AG10803 (cell line): Measurements from ENCODE around the gene LMX1B.

Experiments used
- DNase-seq: peaks from one replicate; pipeline ENCODE4 v3.0.0; 2010; ENCODE audit warnings: low read depth
- H3K4me3 ChIP-seq: 2 replicates; pipeline ENCODE4 v1.5.1; 2011; ENCODE audit warnings: mild to moderate bottlenecking, low read length, control low read depth
- TF ChIP-seq, protein P1 (sequence below): conservative IDR thresholded peaks from 2 replicates; pipeline ENCODE4 v1.5.1; 2011; ENCODE audit warnings: mild to moderate bottlenecking, low read length, control low read depth, inconsistent platforms

LMX1B gene

DNA sequence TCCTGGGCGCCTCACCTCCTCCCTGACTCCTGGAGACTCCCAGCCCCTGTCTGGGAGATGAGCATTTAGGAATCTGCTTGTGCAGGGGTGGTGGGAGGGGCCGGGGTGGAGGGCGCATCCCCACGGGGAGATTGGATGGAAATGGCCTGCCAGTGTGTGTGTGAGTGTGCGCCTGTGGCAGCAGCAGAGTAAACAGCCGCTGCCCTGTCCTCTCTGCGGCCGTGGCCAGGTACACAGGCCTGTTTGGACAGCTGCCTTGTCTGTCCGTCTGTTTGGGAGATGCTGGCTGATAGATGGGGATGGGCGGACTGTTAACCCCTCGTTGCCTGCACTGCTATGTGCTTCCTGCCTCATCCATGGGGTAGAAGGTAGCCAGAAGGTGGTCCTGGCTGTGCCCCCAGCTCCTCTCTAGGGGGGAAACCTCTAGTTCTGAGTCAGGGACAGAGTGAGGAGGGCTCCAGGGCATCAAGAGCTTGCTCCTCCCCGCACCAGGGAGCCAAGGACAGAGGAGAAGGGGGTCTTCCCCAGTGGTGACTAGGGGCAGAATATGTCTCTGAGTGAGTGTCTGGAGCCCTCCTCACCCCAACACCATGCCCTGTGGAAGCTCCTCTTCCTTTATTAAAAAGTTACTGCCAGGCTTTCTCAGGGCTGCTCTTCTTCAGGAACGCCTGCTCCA is 60.1 kb downstream of the LMX1B start:
- TF ChIP-seq, protein P1, sequence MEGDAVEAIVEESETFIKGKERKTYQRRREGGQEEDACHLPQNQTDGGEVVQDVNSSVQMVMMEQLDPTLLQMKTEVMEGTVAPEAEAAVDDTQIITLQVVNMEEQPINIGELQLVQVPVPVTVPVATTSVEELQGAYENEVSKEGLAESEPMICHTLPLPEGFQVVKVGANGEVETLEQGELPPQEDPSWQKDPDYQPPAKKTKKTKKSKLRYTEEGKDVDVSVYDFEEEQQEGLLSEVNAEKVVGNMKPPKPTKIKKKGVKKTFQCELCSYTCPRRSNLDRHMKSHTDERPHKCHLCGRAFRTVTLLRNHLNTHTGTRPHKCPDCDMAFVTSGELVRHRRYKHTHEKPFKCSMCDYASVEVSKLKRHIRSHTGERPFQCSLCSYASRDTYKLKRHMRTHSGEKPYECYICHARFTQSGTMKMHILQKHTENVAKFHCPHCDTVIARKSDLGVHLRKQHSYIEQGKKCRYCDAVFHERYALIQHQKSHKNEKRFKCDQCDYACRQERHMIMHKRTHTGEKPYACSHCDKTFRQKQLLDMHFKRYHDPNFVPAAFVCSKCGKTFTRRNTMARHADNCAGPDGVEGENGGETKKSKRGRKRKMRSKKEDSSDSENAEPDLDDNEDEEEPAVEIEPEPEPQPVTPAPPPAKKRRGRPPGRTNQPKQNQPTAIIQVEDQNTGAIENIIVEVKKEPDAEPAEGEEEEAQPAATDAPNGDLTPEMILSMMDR, result no peak
- DNase-seq, result no peak
- H3K4me3 ChIP-seq, result no peak overlapping the region

DNA sequence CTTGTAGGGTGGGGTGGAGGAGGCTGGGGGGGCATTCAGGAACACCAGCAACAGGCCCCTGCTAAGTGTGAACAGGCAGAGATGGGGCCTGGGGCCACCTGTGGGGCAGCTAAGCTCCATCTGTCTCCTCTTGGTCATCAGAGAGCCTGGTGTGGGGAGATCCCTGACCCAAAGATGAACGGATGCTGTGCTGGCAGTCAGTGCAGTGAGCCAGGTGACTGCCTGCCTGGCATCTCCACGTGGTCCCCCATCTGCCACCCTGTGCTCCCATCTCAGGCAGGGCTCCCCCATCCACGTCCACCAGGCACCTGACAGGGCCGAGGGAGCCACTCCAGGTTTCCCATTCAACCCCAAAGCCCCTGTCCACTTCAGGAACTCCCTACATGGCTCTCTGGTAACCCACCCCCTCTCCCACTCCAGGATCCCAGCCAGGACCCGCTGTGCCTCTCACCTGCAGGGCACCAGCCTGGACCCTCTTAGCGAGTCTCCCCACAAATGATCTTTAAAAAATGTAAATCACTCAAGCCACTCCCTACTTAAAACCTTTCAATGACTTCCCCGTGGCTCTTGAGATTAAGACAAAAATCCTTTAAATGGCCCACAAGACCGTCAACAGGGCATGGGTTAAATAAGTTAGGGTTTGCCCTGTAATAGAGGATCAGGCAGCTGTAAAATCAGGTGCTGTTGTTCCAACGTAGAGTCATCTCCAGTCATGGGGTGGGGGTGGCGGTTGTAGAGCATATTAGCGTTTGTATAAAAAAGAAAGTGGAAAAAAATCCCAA is 60.8 kb downstream of the LMX1B start:
- TF ChIP-seq, protein P1, result no peak
- no peak overlapping the region for H3K4me3 ChIP-seq
- no peak for DNase-seq

DNA sequence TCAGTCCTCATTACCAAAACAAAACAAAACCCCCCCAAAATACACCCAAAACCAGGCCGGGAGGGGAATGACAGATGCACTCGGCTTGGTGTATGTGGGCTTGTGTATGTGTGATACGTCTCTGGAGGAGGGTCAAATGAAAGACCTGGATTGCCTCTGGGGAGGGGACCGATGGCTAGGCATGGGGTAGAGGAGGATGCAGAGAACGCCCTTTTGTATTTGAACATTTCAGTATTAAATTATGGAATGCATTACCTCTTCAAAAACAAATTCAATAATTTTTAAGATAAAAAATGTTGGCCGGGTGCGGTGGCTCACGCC is 61.4 kb downstream of the LMX1B start:
- TF ChIP-seq, protein P1, result no peak
- H3K4me3 ChIP-seq, result no peak overlapping the region
- DNase-seq, result no peak

DNA sequence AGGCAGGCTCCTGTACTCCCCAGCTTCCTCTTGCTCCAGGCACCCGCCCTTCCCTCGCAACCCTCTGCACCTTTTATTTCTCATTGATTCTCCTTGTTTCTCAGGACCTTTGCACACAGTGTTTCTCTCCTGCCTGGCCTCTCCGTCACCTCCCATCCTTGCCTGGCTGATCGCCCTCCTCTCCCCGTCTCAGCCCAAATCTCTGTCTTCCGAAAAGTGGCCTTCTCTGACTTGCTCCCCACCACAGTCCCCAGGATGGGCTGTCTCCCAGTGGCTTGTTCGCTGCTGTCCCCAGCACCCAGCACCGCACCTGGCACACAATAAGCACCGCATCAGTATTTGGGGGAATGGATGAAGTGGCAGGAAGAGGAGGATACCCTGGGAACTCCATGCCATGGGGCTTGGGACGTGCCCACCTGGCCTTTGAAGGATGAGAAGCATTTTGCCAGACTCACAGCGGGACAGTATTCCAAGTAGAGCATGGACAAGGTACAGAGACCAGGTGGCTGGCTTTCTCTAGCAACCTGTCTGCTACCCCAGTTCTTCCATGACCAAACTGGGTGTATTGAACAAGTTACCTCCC is 62.5 kb downstream of the LMX1B start:
- no peak overlapping the region for H3K4me3 ChIP-seq
- TF ChIP-seq, protein P1, result no peak
- no peak for DNase-seq

DNA sequence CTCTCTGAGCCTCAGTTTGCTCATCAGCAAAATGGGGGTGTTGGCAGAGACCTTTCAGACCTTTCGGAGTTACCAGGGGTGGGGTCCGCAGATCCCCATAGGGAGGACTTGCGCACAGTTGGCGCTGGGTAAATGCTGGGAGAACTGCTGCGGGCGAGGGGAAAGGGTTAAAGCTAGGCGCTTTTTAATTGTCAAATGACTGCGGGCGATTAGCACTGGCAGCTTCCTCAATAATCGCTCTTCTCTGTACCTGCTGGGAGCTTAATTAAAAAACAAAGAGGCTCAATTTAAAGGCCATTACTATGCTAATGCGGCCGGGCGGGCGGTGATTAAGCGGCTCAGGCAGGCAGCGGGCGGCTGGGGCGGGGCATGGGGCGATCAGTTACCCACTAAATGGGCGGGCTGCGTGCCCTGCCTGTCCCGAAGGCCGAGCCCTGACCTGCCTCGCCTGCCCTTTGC is 63.0 kb downstream of the LMX1B start:
- H3K4me3 ChIP-seq, result no peak overlapping the region
- TF ChIP-seq, protein P1, result no peak
- DNase-seq, result no peak

DNA sequence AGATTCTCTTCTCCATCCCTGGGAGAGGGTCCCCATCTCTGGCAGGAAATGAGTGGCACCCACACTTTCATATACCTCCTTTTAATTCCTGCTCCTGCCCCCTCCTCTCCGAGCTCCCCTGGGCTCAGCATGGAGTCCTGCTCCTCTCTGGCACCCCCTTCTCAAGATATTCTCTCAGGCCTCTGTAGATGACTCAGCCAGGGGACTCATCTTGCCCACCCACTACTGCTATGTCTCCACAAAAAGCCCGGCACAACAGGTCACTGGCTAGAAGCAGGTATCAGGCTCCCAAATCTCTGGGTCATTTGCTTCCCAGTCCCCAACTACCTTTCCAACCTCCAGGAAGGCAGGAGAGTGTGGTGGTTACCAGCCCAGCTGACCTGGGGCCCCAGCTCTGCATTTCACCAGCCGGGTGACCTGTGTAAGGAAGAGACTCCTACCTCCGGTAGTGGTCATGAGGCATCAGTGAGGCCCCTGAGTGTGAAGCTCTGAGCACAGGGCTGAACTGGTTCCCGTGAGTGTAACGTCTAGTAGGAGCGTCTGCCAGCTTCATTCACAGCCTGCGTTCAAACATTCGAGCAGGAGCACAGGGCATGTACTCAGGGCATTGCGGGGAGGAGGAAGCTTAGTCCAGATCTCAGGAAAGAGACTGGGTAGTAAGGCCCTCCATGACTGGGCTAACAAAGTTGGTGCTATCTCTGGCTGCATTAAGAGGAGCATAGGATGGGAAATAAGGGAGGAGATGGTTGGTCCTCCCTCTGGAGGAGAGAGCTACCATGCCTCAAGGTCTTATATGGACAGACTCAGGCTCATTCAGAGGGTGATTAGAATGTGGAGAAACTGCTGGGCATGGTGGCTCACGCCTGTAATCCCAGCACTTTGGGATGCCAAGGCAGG is 63.7 kb downstream of the LMX1B start:
- no peak overlapping the region for H3K4me3 ChIP-seq
- DNase-seq, result no peak
- TF ChIP-seq, protein P1, result no peak
